GM12878 (cell line): Measurements from ENCODE around the gene VAT1. TPM values are rescaled to one million over a fixed set of nuclear protein-coding genes. Genes with fewer than 3 reads are reported as not detected.

ENCODE experiments used
- ATAC-seq: fragments of 200-7000 bp; cut with Tn5 transposase; 3 replicates; pipeline ENCODE4 v1.9.1; 2020; ENCODE audit warnings: mild to moderate bottlenecking, moderate library complexity
- BruUV-seq: library from RNA; stranded (reverse); fragments of 400-500 nt; replicated peaks from 2 replicates; lab custom pipeline; 2021; lab: Mats Ljungman, UMichigan
- CTCF ChIA-PET: fragments of 300-600 bp; sonication (Branson Sonifier 250); formaldehyde crosslinking; extraction: SDS; loops from one replicate; lab custom pipeline; 2021; ENCODE audit warnings: inconsistent platforms; lab: Yijun Ruan, JAX
- POLR2A ChIA-PET: fragments of 350-600 bp; formaldehyde crosslinking; extraction: SDS; loops from one replicate; lab custom pipeline; 2021; ENCODE audit warnings: inconsistent platforms; lab: Charles Lee
- RAD21 ChIA-PET: fragments of 300-600 bp; sonication (Branson Sonifier 250); formaldehyde crosslinking; loops from one replicate; lab custom pipeline; 2023; ENCODE audit warnings: antibody characterized with exemption; ENCODE audit not compliant: unreplicated experiment; lab: Charles Lee
- SMC1A ChIA-PET: fragments of 300-600 bp; sonication (Branson Sonifier 250); formaldehyde crosslinking; loops from one replicate; lab custom pipeline; 2023; ENCODE audit not compliant: unreplicated experiment, uncharacterized antibody; lab: Charles Lee
- DNase-seq: peaks from one replicate; pipeline ENCODE4 v3.0.0-alpha.2; 2011; ENCODE audit warnings: low read depth, low spot score
- FAIRE-seq: peaks from 3 replicates; lab custom pipeline; 2011; peaks lifted over from hg19 to GRCh38; lab: Jason Lieb, UNC
- H2AFZ ChIP-seq: 2 replicates; pipeline ENCODE4 v1.6.0; 2011; ENCODE audit warnings: low read depth, low read length, control low read depth; ENCODE audit not compliant: control insufficient read depth
- H3K27ac ChIP-seq: 2 replicates; pipeline ENCODE4 v1.5.1; 2011; ENCODE audit warnings: control low read depth; ENCODE audit not compliant: control insufficient read depth, insufficient read depth
- H3K27me3 ChIP-seq, 2 experiments: replicated peaks in 1 of 2; 2 replicates each; pipeline versions ENCODE4 v1.6.0 to v1.6.1; 2011; ENCODE audit warnings: low read length in 1 of 2; ENCODE audit not compliant: control insufficient read depth in 2 of 2, insufficient read depth in 2 of 2
- H3K36me3 ChIP-seq, 2 experiments: 2 replicates each; pipeline ENCODE4 v1.5.1; 2011; ENCODE audit warnings: low read length in 1 of 2; ENCODE audit not compliant: control insufficient read depth in 2 of 2, insufficient read depth in 2 of 2
- H3K4me1 ChIP-seq: 2 replicates; pipeline ENCODE4 v1.6.1; 2011; ENCODE audit warnings: mild to moderate bottlenecking, low read length, moderate library complexity, mixed read lengths; ENCODE audit not compliant: control insufficient read depth, insufficient read depth
- H3K4me2 ChIP-seq: 2 replicates; pipeline ENCODE4 v1.6.0; 2011; ENCODE audit warnings: control low read depth; ENCODE audit not compliant: control insufficient read depth, insufficient read depth
- H3K4me3 ChIP-seq: fragments of 200-600 bp; sonication (generic); 2 replicates; pipeline ENCODE4 v1.5.1; 2016
- H3K79me2 ChIP-seq: 2 replicates; pipeline ENCODE4 v1.6.0; 2011; ENCODE audit warnings: low read length; ENCODE audit not compliant: control insufficient read depth, insufficient read depth
- H3K9ac ChIP-seq: 2 replicates; pipeline ENCODE4 v1.8.0; 2011; ENCODE audit warnings: low read length, control low read depth, mixed read lengths; ENCODE audit not compliant: control insufficient read depth, insufficient read depth
- H3K9me3 ChIP-seq: replicated peaks from 3 replicates; pipeline ENCODE4 v1.5.1; 2011; ENCODE audit warnings: mild to moderate bottlenecking, low read length; ENCODE audit not compliant: control insufficient read depth, insufficient read depth
- H4K20me1 ChIP-seq: 2 replicates; pipeline ENCODE4 v1.6.0; 2011; ENCODE audit not compliant: control insufficient read depth, insufficient read depth
- BACH1 ChIP-seq: fragments of 450-650 bp; IDR thresholded peaks from 2 replicates; pipeline ENCODE4 v1.6.1; 2017; ENCODE audit warnings: mild to moderate bottlenecking, borderline replicate concordance
- BCL11A ChIP-seq: IDR thresholded peaks from 2 replicates; pipeline ENCODE4 v1.6.1; 2011; ENCODE audit warnings: low read depth, low read length
- BCL3 ChIP-seq: IDR thresholded peaks from 2 replicates; pipeline ENCODE4 v1.6.1; 2011; ENCODE audit warnings: borderline replicate concordance, low read depth, mild to moderate bottlenecking, moderate library complexity, low read length; ENCODE audit not compliant: insufficient read depth, poor library complexity, severe bottlenecking
- BRCA1 ChIP-seq: IDR thresholded peaks from 2 replicates; pipeline ENCODE4 v1.6.1; 2011; ENCODE audit warnings: low read depth, low read length, improper control_type of control experiment
- CHD2 ChIP-seq: IDR thresholded peaks from 2 replicates; pipeline ENCODE4 v1.6.1; 2011; ENCODE audit warnings: low read depth, low read length, improper control_type of control experiment, borderline replicate concordance
- HDAC6 ChIP-seq: fragments of 200-600 bp; sonication (generic); IDR thresholded peaks from one replicate; pipeline ENCODE4 v1.8.0; 2017; ENCODE audit warnings: antibody characterized with exemption; ENCODE audit not compliant: unreplicated experiment
- KAT2A ChIP-seq: conservative IDR thresholded peaks from 2 replicates; pipeline ENCODE4 v1.6.1; 2011; ENCODE audit warnings: low read depth, low read length; ENCODE audit not compliant: control insufficient read depth
- KDM1A ChIP-seq: fragments of 200-600 bp; sonication (generic); IDR thresholded peaks from 2 replicates; pipeline ENCODE4 v1.6.1; 2016; ENCODE audit warnings: borderline replicate concordance
- RAD51 ChIP-seq: fragments of 450-650 bp; IDR thresholded peaks from 2 replicates; pipeline ENCODE4 v1.6.1; 2016; ENCODE audit warnings: moderate library complexity, mild to moderate bottlenecking, inconsistent platforms
- SMARCA5 ChIP-seq: fragments of 450-650 bp; IDR thresholded peaks from 2 replicates; pipeline ENCODE4 v1.6.1; 2017; ENCODE audit warnings: mild to moderate bottlenecking
- TARDBP ChIP-seq: IDR thresholded peaks from 2 replicates; pipeline ENCODE4 v1.6.1; 2016; ENCODE audit warnings: borderline replicate concordance
- TCF12 ChIP-seq: IDR thresholded peaks from 2 replicates; pipeline ENCODE4 v1.6.1; 2011; ENCODE audit warnings: low read depth, mild to moderate bottlenecking, low read length
- TCF7 ChIP-seq: IDR thresholded peaks from 2 replicates; pipeline ENCODE4 v1.6.1; 2014; ENCODE audit warnings: antibody characterized with exemption, borderline replicate concordance
- ZBTB11 ChIP-seq: fragments of 450-650 bp; formaldehyde crosslinking; IDR thresholded peaks from 2 replicates; pipeline ENCODE4 v1.5.0; 2022; ENCODE audit warnings: mild to moderate bottlenecking, missing genetic modification characterization
- ZZZ3 ChIP-seq: IDR thresholded peaks from 2 replicates; pipeline ENCODE4 v1.6.1; 2011; ENCODE audit warnings: low read depth; ENCODE audit not compliant: control insufficient read depth, insufficient read length
- WGBS: methylation state at CpG from one replicate; pipeline ENCODE4 v1.1.6; 2016; ENCODE audit warnings: low lambda C conversion rate; ENCODE audit not compliant: insufficient replicate concordance, insufficient coverage; ENCODE audit errors: missing lambda C conversion rate; 5-methylcytosine and 5-hydroxymethylcytosine counted together
- in situ Hi-C: fragments of 300-500 bp; cut with MboI; formaldehyde crosslinking; loops from 9 replicates; pipeline ENCODE4 v1.14.3; 2018; ENCODE audit warnings: mixed read lengths
- intact Hi-C: fragments of 100-400 bp; cut with micrococcal nuclease; formaldehyde crosslinking; loops from one replicate; pipeline ENCODE4 v1.14.2; 2022; ENCODE audit not compliant: unreplicated experiment
- polyA plus RNA-seq, 11 experiments: library from polyadenylated mRNA; depleted of rRNA in 4 of 11; unstranded in 6 of 11; stranded (reverse) in 5 of 11; fragments of >200 nt; fragmentation: Nextera tagmentation in 4 of 11; fragmentation: Illumina TruSeq in 1 of 11; extraction: Ambion mirVana in 4 of 11; extraction: Trizol in 1 of 11; gene quantifications; 1 replicate in 1 of 11; 2 replicates in 10 of 11; pipeline versions ENCODE4 v1.2.1 to v1.2.3, GENCODE V29; 2011 to 2016; ENCODE audit warnings: inconsistent platforms in 2 of 11, missing spikeins in 2 of 11, low read depth in 1 of 11
- total RNA-seq, 4 experiments: library from RNA; depleted of rRNA in 3 of 4; stranded (reverse); fragments of >200 nt in 3 of 4; fragmentation: Illumina TruSeq in 1 of 4; extraction: Trizol in 1 of 4; gene quantifications; 2 replicates each; pipeline versions ENCODE4 v1.2.1 to v1.2.3, GENCODE V29; 2013 to 2021

VAT1 gene
- total and polyA plus RNA-seq, 10 of the 15 experiments (the other 5 are each of a cell fraction or from before 2014, with no cell fraction given), result 5.0 to 19.8 (median 8.2) TPM

GRCh38 chr17:42992872-42993271 lies 29.3 kb downstream of the VAT1 start:
- SMC1A ChIA-PET, result no interaction called here
- TF ChIP-seq ZBTB11 (CRISPR knock-in tag) (no peak), TCF7 (no peak), BACH1 (no peak), TARDBP (no peak), KDM1A (no peak), BRCA1 (no peak), ZZZ3 (no peak), CHD2 (no peak), SMARCA5 (no peak), KAT2A (no peak), BCL3 (no peak), HDAC6 (no peak), TCF12 (no peak), RAD51 (no peak), BCL11A (no peak)
- POLR2A ChIA-PET, result interaction anchor here (0.5 to 0.6 kb wide), 2 partner anchors 16 to 349 kb away, joined by 3 read pairs; no protein-coding TSS in a partner anchor
- FAIRE-seq, result no peak
- Histone ChIP-seq H3K4me1 (no peaks in the 10 kb centered on the region), H3K36me3 (peaks cover 10 to 23% of the 10 kb centered on the region in 2 experiments), H3K79me2 (no peaks in the 10 kb centered on the region; the same call in 1 of the 2 replicates), H3K27me3 (no peaks in the 10 kb centered on the region), H3K4me3 (no peak overlapping the region), H4K20me1 (no peaks in the 10 kb centered on the region), H3K9me3 (no peaks in the 10 kb centered on the region), H2AFZ (no peak overlapping the region), H3K27ac (no peak overlapping the region), H3K9ac (no peak overlapping the region), H3K4me2 (no peak overlapping the region)
- 72% methylated on average over 5 of the region's 5 CpGs for WGBS
- no peak for ATAC-seq
- CTCF ChIA-PET, result no interaction called here
- intact Hi-C loops (loop anchor here (10.0 kb wide), 1 partner anchor 148 kb away; the partner anchor contains the start of gene AOC2), in situ Hi-C loops (no loop called here)
- TSS peak; percentile 49 for BruUV-seq
- no peak for DNase-seq
- RAD21 ChIA-PET, result interaction anchor here (0.6 kb wide), 1 partner anchor 858 kb away, joined by 3 read pairs; no protein-coding TSS in a partner anchor
